Endothelial cell of umbilical vein (primary cell): ENCODE data around the gene TLR1. TPM values are rescaled to one million over a fixed set of nuclear protein-coding genes. Genes with fewer than 3 reads are reported as not detected.

ENCODE experiments used
- BruUV-seq: library from RNA; stranded (reverse); fragments of 400-500 nt; replicated peaks from 2 replicates; lab custom pipeline; 2021; lab: Mats Ljungman, UMichigan
- CTCF ChIA-PET: fragments of 300-600, 350-600 bp; sonication (Branson Sonifier 250); formaldehyde crosslinking; loops from one replicate; lab custom pipeline; 2021; ENCODE audit warnings: antibody characterized with exemption, inconsistent platforms; lab: Charles Lee
- POLR2A ChIA-PET: fragments of 300-600, 350-600 bp; sonication (Branson Sonifier 250); formaldehyde crosslinking; loops from one replicate; lab custom pipeline; 2021; ENCODE audit warnings: antibody characterized with exemption, inconsistent platforms; lab: Charles Lee
- DNase-seq: peaks from one replicate; pipeline ENCODE4 v3.0.0-alpha.2; 2011; ENCODE audit warnings: low read depth, low spot score
- FAIRE-seq: peaks from 2 replicates; lab custom pipeline; 2011; peaks lifted over from hg19 to GRCh38; lab: Jason Lieb, UNC
- H2AFZ ChIP-seq: 2 replicates; pipeline ENCODE4 v1.6.0; 2012; ENCODE audit warnings: low read depth, low read length, control low read depth, inconsistent platforms
- H3K27ac ChIP-seq: 2 replicates; pipeline ENCODE4 v1.5.1; 2011; ENCODE audit warnings: low read depth, mild to moderate bottlenecking, control low read depth, low read length, moderate library complexity; ENCODE audit not compliant: insufficient read depth
- H3K27me3 ChIP-seq, 2 experiments: 2 replicates each; pipeline versions ENCODE4 v1.6.0 to v1.6.1; 2011; ENCODE audit warnings: low read length in 2 of 2, mixed read lengths in 1 of 2; ENCODE audit not compliant: control insufficient read depth in 2 of 2, insufficient read depth in 2 of 2
- H3K36me3 ChIP-seq, 2 experiments: 2 replicates in 1 of 2; 3 replicates in 1 of 2; pipeline ENCODE4 v1.5.1; 2011; ENCODE audit warnings: low read length in 2 of 2, mild to moderate bottlenecking in 1 of 2, moderate library complexity in 1 of 2; ENCODE audit not compliant: control insufficient read depth in 2 of 2, insufficient read depth in 2 of 2; ENCODE audit errors: extremely low read depth in 1 of 2
- H3K4me1 ChIP-seq: 3 replicates; pipeline ENCODE4 v1.5.1; 2011; ENCODE audit warnings: mild to moderate bottlenecking, low read length; ENCODE audit not compliant: control insufficient read depth, insufficient read depth; ENCODE audit errors: extremely low read depth
- H3K4me2 ChIP-seq: 2 replicates; pipeline ENCODE4 v1.6.1; 2011; ENCODE audit warnings: low read length, control low read depth, mixed read lengths; ENCODE audit not compliant: insufficient read depth
- H3K4me3 ChIP-seq, 3 experiments: fragments of 200-600 bp in 1 of 3; sonication (generic), shearing (Covaris generic) in 1 of 3; replicated peaks in 1 of 3; 2 replicates each; pipeline ENCODE4 v1.5.1; 2011 to 2016; ENCODE audit warnings: control low read depth in 3 of 3, low read length in 3 of 3, mild to moderate bottlenecking in 2 of 3, inconsistent platforms in 1 of 3, low read depth in 1 of 3, moderate library complexity in 1 of 3; ENCODE audit not compliant: insufficient read depth in 1 of 3
- H3K79me2 ChIP-seq: 2 replicates; pipeline ENCODE4 v1.6.0; 2012; ENCODE audit warnings: low read length, inconsistent platforms; ENCODE audit not compliant: control insufficient read depth, insufficient read depth
- H3K9ac ChIP-seq: replicated peaks from 2 replicates; pipeline ENCODE3; 2011; ENCODE audit warnings: low read length, control low read depth; ENCODE audit not compliant: insufficient read depth; ENCODE audit errors: extremely low read depth
- H3K9me1 ChIP-seq: replicated peaks from 3 replicates; pipeline ENCODE4 v1.6.0; 2011; ENCODE audit warnings: mild to moderate bottlenecking, low read length; ENCODE audit not compliant: control insufficient read depth, insufficient read depth; ENCODE audit errors: extremely low read depth
- H3K9me3 ChIP-seq: replicated peaks from 2 replicates; pipeline ENCODE4 v1.5.1; 2012; ENCODE audit warnings: low read length, inconsistent platforms; ENCODE audit not compliant: control insufficient read depth, insufficient read depth
- H4K20me1 ChIP-seq: replicated peaks from 2 replicates; pipeline ENCODE3; 2011; ENCODE audit warnings: mild to moderate bottlenecking, low read length; ENCODE audit not compliant: control insufficient read depth, insufficient read depth; ENCODE audit errors: extremely low read depth
- CTCF ChIP-seq, 2 donors: IDR thresholded peaks; 1 replicate in 1 of 2; 2 replicates in 1 of 2; pipeline ENCODE4 v1.5.1; 2011; ENCODE audit warnings: low read length in 2 of 2, mild to moderate bottlenecking in 2 of 2, moderate library complexity in 2 of 2, control low read depth in 1 of 2, inconsistent platforms in 1 of 2, low read depth in 1 of 2; ENCODE audit not compliant: insufficient read depth in 1 of 2; ENCODE audit errors: extremely low read depth in 1 of 2
- EZH2 ChIP-seq: IDR thresholded peaks from 2 replicates; pipeline ENCODE4 v1.6.1; 2012; ENCODE audit warnings: borderline replicate concordance, low read depth, mild to moderate bottlenecking, moderate library complexity, low read length, inconsistent platforms; ENCODE audit not compliant: severe bottlenecking
- FOS ChIP-seq: IDR thresholded peaks from 2 replicates; pipeline ENCODE4 v1.6.1; 2011; ENCODE audit warnings: mild to moderate bottlenecking, low read length, moderate library complexity, borderline replicate concordance; ENCODE audit not compliant: insufficient read depth
- GATA2 ChIP-seq: IDR thresholded peaks from 2 replicates; pipeline ENCODE4 v1.7.0; 2011; ENCODE audit warnings: low read depth, mild to moderate bottlenecking, moderate library complexity, mixed read lengths, low read length; ENCODE audit not compliant: insufficient read length, insufficient read depth
- JUN ChIP-seq: IDR thresholded peaks from 2 replicates; pipeline ENCODE4 v1.6.1; 2011; ENCODE audit warnings: borderline replicate concordance, low read depth; ENCODE audit not compliant: insufficient read length, insufficient read depth
- MAX ChIP-seq: IDR thresholded peaks from 2 replicates; pipeline ENCODE4 v1.6.1; 2011; ENCODE audit not compliant: insufficient read depth, insufficient read length
- MYC ChIP-seq: IDR thresholded peaks from one replicate; pipeline ENCODE4 v1.6.1; 2011; ENCODE audit warnings: mild to moderate bottlenecking, low read depth, low read length
- POLR2A ChIP-seq: IDR thresholded peaks from 2 replicates; pipeline ENCODE4 v1.6.1; 2012; ENCODE audit warnings: low read depth, mild to moderate bottlenecking, control low read depth, low read length
- POLR2AphosphoS5 ChIP-seq: IDR thresholded peaks from 2 replicates; pipeline ENCODE4 v1.6.1; 2012; ENCODE audit warnings: low read depth, mild to moderate bottlenecking, control low read depth, low read length, moderate library complexity; ENCODE audit not compliant: insufficient read depth
- dilution Hi-C: fragments of 300-500 bp; cut with MboI; formaldehyde crosslinking; loops from one replicate; pipeline ENCODE4 v1.15.0; 2019; ENCODE audit warnings: low sequenced_read_pairs; ENCODE audit not compliant: extremely low pct_ligation_motif_present
- intact Hi-C: fragments of 100-400 bp; cut with micrococcal nuclease; formaldehyde crosslinking; loops from one replicate; pipeline ENCODE4 v1.10.0; 2022
- polyA plus RNA-seq, 4 experiments: library from polyadenylated mRNA; depleted of rRNA in 3 of 4; stranded (reverse) in 3 of 4; unstranded in 1 of 4; fragments of >200 nt; gene quantifications; 2 replicates each; pipeline versions ENCODE4 v1.2.1 to v1.2.3, GENCODE V29; 2011 to 2012; ENCODE audit warnings: missing spikeins in 1 of 4
- total RNA-seq: library from RNA; stranded (reverse); gene quantifications from 2 replicates; pipeline ENCODE4 v1.2.3, GENCODE V29; 2021

The TLR1 gene
- total and polyA plus RNA-seq, 2 donors (not counting 3 experiments of a cell fraction or from before 2014, with no cell fraction given): 0.81 to 2.7 TPM

GRCh38 chr4:38780833-38781484 is 23.6 kb downstream of the TLR1 start:
- CTCF ChIA-PET: interaction anchor here (1.1 to 4.6 kb wide), 9 partner anchors 10 to 712 kb away, joined by 3 to 89 read pairs (median 26); partner anchors contain the start of gene TLR1
- no TSS peak for BruUV-seq
- Histone ChIP-seq H3K79me2 (no peaks in the 10 kb centered on the region), H3K9ac (no peak overlapping the region), H3K4me1 (no peaks in the 10 kb centered on the region), H3K27ac (no peak overlapping the region), H3K4me2 (no peak overlapping the region), H3K4me3 (no peak overlapping the region), H2AFZ (no peak overlapping the region), H3K27me3 (peaks cover 0 to 2% of the 10 kb centered on the region in 2 experiments), H3K9me3 (no peaks in the 10 kb centered on the region), H4K20me1 (no peaks in the 10 kb centered on the region), H3K9me1 (no peaks in the 10 kb centered on the region), H3K36me3 (no peaks in the 10 kb centered on the region)
- POLR2A ChIA-PET: no interaction called here
- DNase-seq: no peak
- dilution Hi-C loops: no loop called here
- FAIRE-seq: no peak
- TF ChIP-seq EZH2 (no peak), MAX (no peak), JUN (no peak), CTCF (IDR thresholded peaks at IDR 0.05; ENCODE audit: extremely low read depth in 1 of 2, insufficient read depth in 1 of 2, low read depth in 1 of 2, low read length in 2 of 2) (no peak), FOS (no peak), GATA2 (no peak), POLR2A (no peak), POLR2AphosphoS5 (no peak), MYC (no peak)
- intact Hi-C loops: no loop called here
